Stimulated activated CD4-positive, alpha-beta T cell treated with anti-CD3 and anti-CD28 coated beads, Interleukin-15, amount 100 ng/mL, for 24 hours (primary cell): ENCODE data around the gene SMCR8.
"Not testable (repeated sequence)": the region's sequence is repeated elsewhere in the genome, so short reads cannot be mapped to it uniquely, and the experiment has no call there.

Experiments
- DNase-seq: peaks from one replicate; pipeline ENCODE4 v3.0.0-alpha.2; 2020

The SMCR8 gene

GRCh38 chr17:18363101-18364049 lies 48.3 kb downstream of the SMCR8 start, which contains the start of gene SHMT1:
Gene SHMT1 (minus strand): TSS chr17:18363550. CDS start chr17:18355981, 7,569 bp downstream.
- peak; percentile 95 for DNase-seq

GRCh38 chr17:18364166-18364565 lies 49.1 kb downstream of the SMCR8 start:
- DNase-seq, result no peak

GRCh38 chr17:18368946-18369345 lies 53.9 kb downstream of the SMCR8 start:
- DNase-seq, result no peak

DNA sequence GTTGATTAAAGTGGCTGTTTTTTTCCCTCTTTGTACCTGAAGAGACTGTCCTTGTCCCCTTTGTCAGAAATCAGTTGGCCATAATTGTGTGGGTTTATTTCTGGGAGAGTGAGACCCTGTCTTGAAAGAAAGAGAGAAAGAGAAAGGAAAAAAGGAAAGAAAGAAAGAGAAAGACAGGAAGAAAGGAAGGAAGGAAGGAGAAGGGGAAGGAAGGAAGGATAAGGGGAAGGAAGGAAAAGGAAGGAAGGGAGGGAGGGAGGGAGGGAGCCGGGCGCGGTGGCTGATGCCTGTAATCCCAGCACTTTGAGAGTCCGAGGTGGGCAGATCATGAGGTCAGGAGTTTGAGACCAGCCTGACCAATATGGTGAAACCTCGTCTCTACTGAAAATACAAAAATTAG lies 55.7 kb downstream of the SMCR8 start:
- no peak for DNase-seq

DNA sequence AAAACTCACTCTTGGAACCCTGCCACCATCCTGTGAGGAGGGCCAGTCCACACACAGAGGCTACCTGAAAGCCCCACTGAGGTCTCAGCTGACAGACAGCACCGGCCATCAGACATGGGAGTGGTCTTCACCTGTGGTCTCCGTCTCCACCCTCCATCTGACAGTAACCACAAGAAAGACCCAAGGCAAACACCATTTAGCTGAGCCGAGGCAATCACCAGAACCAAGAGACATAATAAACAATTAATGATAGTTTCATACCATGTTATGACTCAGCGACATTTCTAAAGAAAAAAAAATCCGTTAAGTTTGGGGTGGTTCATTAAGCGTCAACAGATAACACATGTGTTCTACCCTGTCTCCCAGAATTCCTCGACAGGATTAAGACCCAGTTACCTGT lies 56.4 kb downstream of the SMCR8 start:
- DNase-seq, result no peak

- DNase-seq, result not testable (repeated sequence)
These were observed 58.1 kb downstream of the SMCR8 start for GRCh38 chr17:18373181-18373580.

DNA sequence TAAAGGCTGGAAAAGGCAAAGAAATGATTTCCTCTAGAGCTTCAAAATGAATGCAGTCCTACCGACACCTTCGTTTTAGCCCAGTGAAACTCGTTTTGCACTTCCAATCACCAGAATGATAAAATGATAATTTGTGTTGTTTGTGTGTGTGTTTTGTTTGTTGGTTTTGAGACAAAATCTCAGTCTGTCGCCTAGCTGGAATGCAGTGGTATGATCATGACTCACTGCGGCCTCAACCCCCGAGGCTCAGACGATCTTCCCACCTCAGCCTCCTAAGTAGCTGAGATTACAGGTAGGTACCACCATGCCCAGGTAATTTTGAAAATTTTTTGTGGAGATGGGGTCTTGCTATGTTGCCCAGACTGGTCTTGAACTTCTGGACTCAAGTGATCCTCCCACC lies 59.1 kb downstream of the SMCR8 start:
- no peak for DNase-seq
